Upper lobe of right lung (tissue), 1 donor: ENCODE data around the gene NSDHL. TPM values are rescaled to one million over a fixed set of nuclear protein-coding genes. Genes with fewer than 3 reads are reported as not detected.
A peak's percentile ranks its signal among the peaks of the same experiment; 100 is the strongest.

Experiments used
- ATAC-seq: fragments of 200-7000 bp; cut with Tn5 transposase; one replicate; pipeline ENCODE4 v1.9.1; 2020; ENCODE audit warnings: mild to moderate bottlenecking, moderate library complexity
- DNase-seq: peaks from one replicate; pipeline ENCODE4 v3.0.0-alpha.2; 2020
- H3K27ac ChIP-seq: fragments of 200-600 bp; one replicate; pipeline ENCODE4 v1.8.0; 2022
- H3K27me3 ChIP-seq: fragments of 200-600 bp; one replicate; pipeline ENCODE4 v1.8.0; 2022; ENCODE audit warnings: mild to moderate bottlenecking
- H3K36me3 ChIP-seq: fragments of 200-600 bp; one replicate; pipeline ENCODE4 v1.8.0; 2022
- H3K4me1 ChIP-seq: fragments of 200-600 bp; one replicate; pipeline ENCODE4 v1.8.0; 2022
- H3K4me3 ChIP-seq: fragments of 200-600 bp; one replicate; pipeline ENCODE4 v1.8.0; 2022; ENCODE audit warnings: mild to moderate bottlenecking
- H3K9me3 ChIP-seq: fragments of 200-600 bp; one replicate; pipeline ENCODE4 v1.8.0; 2022
- CTCF ChIP-seq: fragments of 200-600 bp; IDR thresholded peaks from one replicate; pipeline ENCODE4 v1.8.0; 2022; ENCODE audit warnings: antibody characterized with exemption
- intact Hi-C: fragments of 100-400 bp; cut with DNase I; formaldehyde crosslinking; loops from one replicate; pipeline ENCODE4 v1.11.0; 2022
- total RNA-seq: library from RNA; stranded (reverse); fragmentation: NEBNext Ultra II Directional; extraction: Animal tissue kit (Norgen Biotek cat#: 25700); gene quantifications from one replicate; pipeline ENCODE4 v1.2.1, GENCODE V29; 2021
- donor health status: DM: no; HTN: yes; CAD: no; lungs with severe emphysema.

The NSDHL gene
- total RNA-seq, 1 donor from 2014 or later = 27.0 TPM

GRCh38 chrX:152913346-152913745 lies 82.5 kb downstream of the NSDHL start:
- no peak overlapping the region for H3K27ac ChIP-seq
- H3K27me3 ChIP-seq = no peaks in the 10 kb centered on the region
- intact Hi-C loops = no loop called here
- H3K4me3 ChIP-seq = no peak overlapping the region
- TF ChIP-seq CTCF = no peak
- DNase-seq (no peak), ATAC-seq (peak; percentile 56)
- H3K9me3 ChIP-seq = no peaks in the 10 kb centered on the region
- no peaks in the 10 kb centered on the region for H3K4me1 ChIP-seq
- H3K36me3 ChIP-seq = no peaks in the 10 kb centered on the region

GRCh38 chrX:152913910-152914309 lies 83.0 kb downstream of the NSDHL start:
- H3K9me3 ChIP-seq = no peaks in the 10 kb centered on the region
- H3K36me3 ChIP-seq = no peaks in the 10 kb centered on the region
- no peak for DNase-seq
- intact Hi-C loops = no loop called here
- no peak for ATAC-seq
- H3K4me3 ChIP-seq = no peak overlapping the region
- H3K4me1 ChIP-seq = no peaks in the 10 kb centered on the region
- no peak for TF ChIP-seq CTCF
- H3K27ac ChIP-seq = no peak overlapping the region
- H3K27me3 ChIP-seq = no peaks in the 10 kb centered on the region

- no peak overlapping the region for H3K27ac ChIP-seq
- H3K4me1 ChIP-seq = no peaks in the 10 kb centered on the region
- DNase-seq (no peak), ATAC-seq (peak; percentile 65)
- H3K4me3 ChIP-seq = no peak overlapping the region
- no peaks in the 10 kb centered on the region for H3K9me3 ChIP-seq
- peak; percentile 45 for TF ChIP-seq CTCF
- intact Hi-C loops = no loop called here
- H3K27me3 ChIP-seq = no peaks in the 10 kb centered on the region
- H3K36me3 ChIP-seq = no peaks in the 10 kb centered on the region
Observed at GRCh38 chrX:152915541-152916241, 84.8 kb downstream of the NSDHL start.

- no peak for TF ChIP-seq CTCF
- Histone ChIP-seq H3K27me3 (no peaks in the 10 kb centered on the region), H3K4me1 (no peaks in the 10 kb centered on the region), H3K36me3 (no peaks in the 10 kb centered on the region), H3K4me3 (no peak overlapping the region), H3K27ac (no peak overlapping the region), H3K9me3 (no peaks in the 10 kb centered on the region)
- DNase-seq (no peak), ATAC-seq (peak; percentile 52)
- intact Hi-C loops = no loop called here
Observed at GRCh38 chrX:152917656-152918579, 87.1 kb downstream of the NSDHL start.

GRCh38 chrX:152918707-152919106 lies 87.8 kb downstream of the NSDHL start:
- no peaks in the 10 kb centered on the region for H3K27me3 ChIP-seq
- H3K27ac ChIP-seq = no peak overlapping the region
- H3K9me3 ChIP-seq = no peaks in the 10 kb centered on the region
- H3K4me3 ChIP-seq = no peak overlapping the region
- no peaks in the 10 kb centered on the region for H3K36me3 ChIP-seq
- intact Hi-C loops = no loop called here
- TF ChIP-seq CTCF = no peak
- DNase-seq (no peak), ATAC-seq (no peak)
- no peaks in the 10 kb centered on the region for H3K4me1 ChIP-seq

Other genes starting within 250 kb of the NSDHL start
- not detected for gene GABRQ, start 193.2 kb upstream of the NSDHL start, total RNA-seq
- gene MAGEA3, start 132.3 kb upstream of the NSDHL start, total RNA-seq = not detected
- gene CSAG2, start 121.8 kb upstream of the NSDHL start, total RNA-seq = not detected
- not detected for gene MAGEA2B, start 116.4 kb upstream of the NSDHL start, total RNA-seq
- gene CSAG1, start 97.3 kb upstream of the NSDHL start, total RNA-seq = not detected
- not detected for gene MAGEA12, start 97.3 kb upstream of the NSDHL start, total RNA-seq
- not detected for gene MAGEA2, start 77.2 kb upstream of the NSDHL start, total RNA-seq
- not detected for gene CSAG3, start 71.8 kb upstream of the NSDHL start, total RNA-seq
- not detected for gene MAGEA6, start 61.4 kb upstream of the NSDHL start, total RNA-seq
- gene CETN2, start 306 bp upstream of the NSDHL start, total RNA-seq = 20.9 TPM
- 16.3 TPM for gene ZNF185, start 67.0 kb downstream of the NSDHL start, total RNA-seq
- gene PNMA5, start 163.1 kb downstream of the NSDHL start, total RNA-seq = not detected
- 0.32 TPM for gene PNMA3, start 225.4 kb downstream of the NSDHL start, total RNA-seq
- gene PNMA6A, start 241.4 kb downstream of the NSDHL start, total RNA-seq = 0.87 TPM